ENCODE results near the gene GPR156.

GRCh38 chr3:120168611-120169010 is 116.4 kb downstream of the GPR156 start:
- TF ChIP-seq CTCF (conservative IDR thresholded peaks at IDR 0.05 in 1 of 2, IDR thresholded peaks at IDR 0.05 in 1 of 2; ENCODE audit: extremely low read depth in 1 of 2, insufficient read depth in 1 of 2, low read depth in 1 of 2, low read length in 2 of 2), result no peak
- TF ChIP-seq EZH2 (IDR thresholded peaks at IDR 0.05; ENCODE audit: borderline replicate concordance, low read length), result no peak

Data from mammary epithelial cell (primary cell).